ENCODE data around the gene BANF1. TPM values are rescaled to one million over a fixed set of nuclear protein-coding genes. Genes with fewer than 3 reads are reported as not detected.
"Not testable (repeated sequence)": the region's sequence is repeated elsewhere in the genome, so short reads cannot be mapped to it uniquely, and the experiment has no call there.

BANF1 gene
- total RNA-seq, 1 donor from 2014 or later: 272 TPM

DNA sequence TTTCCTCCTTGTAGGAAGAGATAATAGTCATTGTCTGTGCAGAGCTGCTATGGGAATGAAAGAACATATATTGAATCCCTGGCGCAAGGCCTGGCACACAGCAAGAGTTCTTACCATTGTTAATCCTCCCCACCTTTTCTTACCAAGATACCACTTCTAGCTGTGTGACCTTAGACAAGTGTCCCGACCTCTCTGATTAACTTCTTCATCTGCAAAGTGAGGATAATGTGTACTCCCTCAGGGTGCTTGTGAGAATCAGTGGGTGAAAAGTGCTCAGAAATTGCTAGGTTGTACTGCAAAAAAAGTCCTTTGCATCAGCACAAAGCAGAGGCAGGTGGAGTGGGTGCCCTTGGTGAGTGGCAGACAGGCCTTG lies 5.8 kb downstream of the BANF1 start:
- no peaks in the 10 kb centered on the region for H3K9me3 Mint-ChIP-seq
- H3K4me3 Mint-ChIP-seq (ENCODE audit: low read depth): no peak overlapping the region
- H3K36me3 Mint-ChIP-seq (ENCODE audit: low read depth): peaks cover 29% of the 10 kb centered on the region
- peaks cover 7% of the 10 kb centered on the region for H3K4me1 Mint-ChIP-seq (ENCODE audit: low read depth)
- H3K27me3 Mint-ChIP-seq (ENCODE audit: low read depth): peaks cover 15% of the 10 kb centered on the region
- intact Hi-C loops (cut with micrococcal nuclease): no loop called here
- no peak overlapping the region for H3K27ac Mint-ChIP-seq
- no peak for DNase-seq (ENCODE audit: low spot score)

DNA sequence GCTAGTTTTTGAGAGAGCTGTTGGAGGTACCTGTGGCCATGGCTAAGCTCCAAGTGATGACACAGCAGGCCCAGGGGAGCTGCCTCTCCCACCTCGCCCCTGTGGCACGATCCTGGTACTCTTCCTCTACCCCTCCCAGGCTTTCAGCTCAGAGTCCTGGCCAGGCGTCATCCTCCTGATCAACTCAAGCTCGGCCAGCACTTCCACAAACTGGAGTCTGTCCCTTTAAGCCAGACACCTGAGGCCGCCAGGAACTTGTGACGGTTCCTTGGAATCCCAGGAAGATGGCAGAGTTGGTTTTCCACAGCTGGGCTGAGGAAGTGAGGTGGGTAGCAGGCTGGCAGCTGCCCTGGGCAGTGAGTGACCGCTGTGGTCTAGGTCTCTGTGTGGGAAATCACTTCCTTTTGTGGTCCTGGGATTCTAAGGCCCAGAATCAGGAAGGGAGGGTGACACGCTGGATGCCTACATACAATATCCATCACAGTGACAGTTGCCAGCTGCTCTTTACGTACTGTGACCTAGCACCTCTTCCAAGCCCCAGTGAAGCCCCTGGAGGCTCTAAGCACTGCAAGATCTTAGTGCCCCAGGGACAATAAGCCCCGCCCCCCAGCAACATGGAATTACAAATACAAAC lies 6.3 kb downstream of the BANF1 start:
- intact Hi-C loops (cut with micrococcal nuclease): no loop called here
- peaks cover 23% of the 10 kb centered on the region for H3K36me3 Mint-ChIP-seq (ENCODE audit: low read depth)
- DNase-seq (ENCODE audit: low spot score): no peak
- no peak overlapping the region for H3K27ac Mint-ChIP-seq
- no peak overlapping the region for H3K4me3 Mint-ChIP-seq (ENCODE audit: low read depth)
- H3K4me1 Mint-ChIP-seq (ENCODE audit: low read depth): peaks cover 4% of the 10 kb centered on the region
- peaks cover 17% of the 10 kb centered on the region for H3K27me3 Mint-ChIP-seq (ENCODE audit: low read depth)
- H3K9me3 Mint-ChIP-seq: no peaks in the 10 kb centered on the region

DNA sequence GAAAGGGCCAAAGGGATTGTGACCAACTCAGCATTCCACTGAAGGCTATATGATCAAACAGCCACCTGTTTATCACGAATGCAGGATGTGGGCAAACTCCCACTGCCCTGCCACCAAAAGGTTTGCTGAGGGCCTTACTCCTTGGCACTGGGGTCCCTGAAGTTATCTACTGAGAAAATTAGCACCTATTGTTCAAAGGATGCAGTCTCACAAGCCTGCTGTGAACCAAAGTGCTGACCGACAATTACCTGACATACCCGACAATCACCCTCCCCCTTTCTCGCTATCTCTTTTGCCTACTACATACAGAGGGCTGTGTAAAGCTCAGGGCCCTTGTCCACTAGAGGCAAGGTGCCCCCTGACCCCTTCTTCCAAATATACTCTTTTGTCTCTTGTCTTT lies 7.7 kb downstream of the BANF1 start:
- H3K36me3 Mint-ChIP-seq (ENCODE audit: low read depth); H3K9me3 Mint-ChIP-seq; H3K4me1 Mint-ChIP-seq (ENCODE audit: low read depth); H3K27ac Mint-ChIP-seq; DNase-seq (ENCODE audit: low spot score); H3K4me3 Mint-ChIP-seq (ENCODE audit: low read depth); intact Hi-C loops (cut with micrococcal nuclease): not testable (repeated sequence)
- peaks cover 19% of the 10 kb centered on the region for H3K27me3 Mint-ChIP-seq (ENCODE audit: low read depth)

DNA sequence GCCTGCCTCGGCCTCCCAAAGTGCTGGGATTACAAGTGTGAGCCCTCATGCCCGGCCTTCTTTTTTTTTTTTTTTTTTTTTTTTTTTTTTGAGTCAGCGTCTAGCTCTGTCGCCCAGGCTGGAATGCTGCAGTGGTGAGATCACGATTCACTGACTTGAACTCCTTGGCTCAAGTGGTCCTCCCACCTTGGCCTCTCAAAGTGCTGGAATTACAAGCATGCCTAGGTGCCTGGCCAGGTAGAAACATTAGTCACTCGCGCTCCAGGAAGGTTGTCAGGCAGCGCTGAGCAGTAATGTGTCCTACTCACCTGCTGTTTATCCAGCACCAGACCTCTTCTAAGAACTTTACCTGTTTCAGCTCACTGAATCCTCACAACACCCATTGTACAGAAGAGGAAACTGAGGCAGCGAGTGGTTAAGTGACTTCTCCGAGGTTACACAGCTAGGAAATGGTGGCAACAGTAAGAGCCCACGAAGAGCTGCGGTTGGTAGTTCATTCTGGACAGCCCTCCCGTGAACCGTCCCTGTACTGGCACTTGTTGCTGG lies 9.0 kb downstream of the BANF1 start:
- Mint-ChIP-seq H3K36me3 (ENCODE audit: low read depth) (no peaks in the 10 kb centered on the region), H3K27ac (no peak overlapping the region), H3K27me3 (ENCODE audit: low read depth) (peaks cover 19% of the 10 kb centered on the region), H3K9me3 (no peaks in the 10 kb centered on the region), H3K4me3 (ENCODE audit: low read depth) (no peak overlapping the region), H3K4me1 (ENCODE audit: low read depth) (no peaks in the 10 kb centered on the region)
- intact Hi-C loops (cut with micrococcal nuclease): no loop called here
- no peak for DNase-seq (ENCODE audit: low spot score)

DNA sequence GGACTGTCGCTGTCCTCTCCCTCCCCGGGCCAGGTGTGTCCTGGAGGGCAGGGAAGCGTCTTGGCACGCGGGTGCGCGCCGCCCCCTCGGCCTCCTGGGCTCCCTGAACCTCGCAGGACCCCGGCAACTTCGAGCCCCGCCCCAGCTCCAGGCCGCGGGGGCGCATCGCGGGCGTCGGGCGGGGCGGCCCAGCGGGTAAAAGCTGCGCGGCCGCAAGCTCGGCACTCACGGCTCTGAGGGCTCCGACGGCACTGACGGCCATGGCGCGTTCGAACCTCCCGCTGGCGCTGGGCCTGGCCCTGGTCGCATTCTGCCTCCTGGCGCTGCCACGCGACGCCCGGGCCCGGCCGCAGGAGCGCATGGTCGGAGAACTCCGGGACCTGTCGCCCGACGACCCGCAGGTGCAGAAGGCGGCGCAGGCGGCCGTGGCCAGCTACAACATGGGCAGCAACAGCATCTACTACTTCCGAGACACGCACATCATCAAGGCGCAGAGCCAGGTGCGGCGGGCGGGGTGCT lies 9.5 kb downstream of the BANF1 start, which contains the start of gene CST6:
Gene CST6 (plus strand): TSS at position 224 of the 519 bp plus-strand sequence. CDS start 37 bp downstream, at position 261.
- H3K4me1 Mint-ChIP-seq (ENCODE audit: low read depth): no peaks in the 10 kb centered on the region
- DNase-seq (ENCODE audit: low spot score): no peak
- peaks cover 19% of the 10 kb centered on the region for H3K27me3 Mint-ChIP-seq (ENCODE audit: low read depth)
- no peaks in the 10 kb centered on the region for H3K36me3 Mint-ChIP-seq (ENCODE audit: low read depth)
- no peak within 1 kb of the TSS for H3K4me3 Mint-ChIP-seq (ENCODE audit: low read depth)
- H3K27ac Mint-ChIP-seq: no peak within 1 kb of the TSS
- H3K9me3 Mint-ChIP-seq: no peaks in the 10 kb centered on the region
- intact Hi-C loops (cut with micrococcal nuclease): no loop called here

DNA sequence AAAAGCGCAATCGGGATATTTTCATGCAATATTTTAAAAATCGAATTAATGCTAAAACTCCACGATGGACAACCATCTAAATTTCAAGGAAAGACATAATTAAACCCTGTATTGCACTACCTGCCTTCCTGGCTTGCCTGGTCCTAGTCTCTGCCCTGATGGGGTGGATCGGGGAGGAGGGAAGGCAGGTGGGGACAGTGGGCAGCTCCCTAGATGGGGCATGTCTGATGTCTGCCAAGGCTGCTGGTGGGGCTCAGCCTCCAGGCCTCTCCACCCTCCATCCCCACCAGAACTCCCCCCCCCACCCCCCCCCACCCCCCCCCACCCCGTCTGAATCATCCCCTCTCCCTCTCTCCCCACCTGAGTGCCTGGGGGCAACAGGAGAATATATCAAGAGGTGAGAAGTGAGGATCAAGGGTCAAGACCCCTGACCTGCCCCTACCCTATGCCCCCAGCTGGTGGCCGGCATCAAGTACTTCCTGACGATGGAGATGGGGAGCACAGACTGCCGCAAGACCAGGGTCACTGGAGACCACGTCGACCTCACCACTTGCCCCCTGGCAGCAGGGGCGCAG lies 10.2 kb downstream of the BANF1 start:
- H3K4me3 Mint-ChIP-seq (ENCODE audit: low read depth): no peak overlapping the region
- H3K9me3 Mint-ChIP-seq: no peaks in the 10 kb centered on the region
- no peak overlapping the region for H3K27ac Mint-ChIP-seq
- H3K4me1 Mint-ChIP-seq (ENCODE audit: low read depth): peaks cover under 1% of the 10 kb centered on the region
- no peak for DNase-seq (ENCODE audit: low spot score)
- H3K36me3 Mint-ChIP-seq (ENCODE audit: low read depth): no peaks in the 10 kb centered on the region
- intact Hi-C loops (cut with micrococcal nuclease): no loop called here
- peaks cover 19% of the 10 kb centered on the region for H3K27me3 Mint-ChIP-seq (ENCODE audit: low read depth)

DNA sequence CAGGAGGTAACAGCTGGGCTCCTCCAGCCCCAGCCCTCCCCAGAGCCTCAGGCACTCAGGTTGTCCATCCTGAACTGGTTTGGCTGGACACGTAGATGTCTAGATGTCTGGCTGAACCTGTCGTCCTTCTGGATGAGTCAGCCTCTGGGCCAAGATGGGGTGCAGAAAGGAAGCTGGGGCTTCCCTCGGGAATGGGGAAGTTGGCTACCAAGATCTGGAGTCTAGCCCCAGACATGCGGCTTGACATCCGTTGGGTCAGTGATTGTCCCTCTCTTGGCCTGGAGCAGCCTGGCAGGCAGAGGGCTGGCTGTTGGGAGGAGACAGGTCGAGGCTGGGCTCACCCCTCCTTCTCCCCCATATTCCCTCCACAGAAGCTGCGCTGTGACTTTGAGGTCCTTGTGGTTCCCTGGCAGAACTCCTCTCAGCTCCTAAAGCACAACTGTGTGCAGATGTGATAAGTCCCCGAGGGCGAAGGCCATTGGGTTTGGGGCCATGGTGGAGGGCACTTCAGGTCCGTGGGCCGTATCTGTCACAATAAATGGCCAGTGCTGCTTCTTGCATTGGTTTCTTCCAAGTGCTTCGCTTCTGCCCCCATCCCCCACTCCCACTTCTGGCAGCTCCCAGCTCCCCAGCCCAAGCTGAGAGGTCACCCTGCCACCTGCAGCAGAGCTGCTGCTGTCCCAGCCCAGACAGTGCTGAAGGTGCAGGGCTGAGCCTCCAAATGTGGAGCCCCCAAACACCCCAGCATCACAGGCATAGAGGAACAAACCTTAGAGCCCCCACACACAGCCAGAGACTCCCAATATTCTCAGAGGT lies 10.9 kb downstream of the BANF1 start:
- Mint-ChIP-seq H3K9me3 (no peaks in the 10 kb centered on the region), H3K36me3 (ENCODE audit: low read depth) (no peaks in the 10 kb centered on the region), H3K4me1 (ENCODE audit: low read depth) (peaks cover 3% of the 10 kb centered on the region), H3K27me3 (ENCODE audit: low read depth) (peaks cover 19% of the 10 kb centered on the region), H3K4me3 (ENCODE audit: low read depth) (no peak overlapping the region), H3K27ac (no peak overlapping the region)
- DNase-seq (ENCODE audit: low spot score): no peak
- intact Hi-C loops (cut with micrococcal nuclease): no loop called here

DNA sequence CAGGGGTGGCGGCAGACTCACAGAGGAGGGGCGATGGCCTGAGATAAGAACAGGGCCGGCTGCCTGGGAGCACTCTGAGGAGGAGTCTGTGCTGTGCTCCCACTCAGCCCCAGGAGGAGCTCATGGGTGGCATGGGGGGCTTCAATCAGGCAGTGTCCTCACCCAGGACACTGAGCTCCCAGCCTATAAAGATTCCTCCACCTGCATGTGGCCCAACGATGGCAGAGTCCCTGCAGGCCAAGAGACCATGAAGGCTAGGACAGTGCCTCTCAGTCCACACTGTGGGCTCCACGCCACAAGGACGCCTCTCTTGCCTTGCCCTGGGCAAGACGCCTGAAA lies 11.4 kb downstream of the BANF1 start:
- Mint-ChIP-seq H3K27ac (no peak overlapping the region), H3K36me3 (ENCODE audit: low read depth) (no peaks in the 10 kb centered on the region), H3K4me3 (ENCODE audit: low read depth) (no peak overlapping the region), H3K27me3 (ENCODE audit: low read depth) (peaks cover 19% of the 10 kb centered on the region), H3K9me3 (no peaks in the 10 kb centered on the region), H3K4me1 (ENCODE audit: low read depth) (peaks cover 3% of the 10 kb centered on the region)
- intact Hi-C loops (cut with micrococcal nuclease): no loop called here
- no peak for DNase-seq (ENCODE audit: low spot score)

DNA sequence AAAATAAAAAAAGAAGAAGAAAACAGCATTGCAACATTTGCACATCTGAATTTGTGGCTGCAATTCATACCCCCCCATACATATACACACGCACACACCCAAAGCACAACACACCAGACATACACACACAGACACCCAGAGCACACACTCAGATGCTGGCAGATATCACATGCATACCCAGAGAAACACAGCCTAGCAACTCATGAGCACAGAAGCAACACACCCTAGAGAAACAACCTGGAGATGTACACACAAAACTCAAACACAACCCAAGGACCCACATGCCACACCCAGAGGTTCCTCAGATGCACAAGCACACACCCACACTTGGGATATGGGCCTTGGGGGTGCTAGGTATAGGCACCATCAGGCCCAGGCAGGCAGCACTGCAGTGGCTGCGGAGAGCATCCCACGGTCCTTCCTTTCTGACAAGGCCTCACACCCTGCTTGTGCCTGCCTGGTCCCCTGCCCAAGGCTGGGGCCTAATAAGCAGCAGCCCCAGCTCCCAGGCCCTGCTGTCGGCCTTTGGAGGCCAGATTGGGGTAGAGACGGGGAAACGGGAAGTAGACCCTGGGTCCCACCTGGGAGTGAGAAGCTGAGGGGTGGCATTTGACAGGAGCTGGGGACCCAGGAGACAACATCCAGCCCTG lies 12.6 kb downstream of the BANF1 start:
- peaks cover 3% of the 10 kb centered on the region for H3K4me1 Mint-ChIP-seq (ENCODE audit: low read depth)
- no peaks in the 10 kb centered on the region for H3K36me3 Mint-ChIP-seq (ENCODE audit: low read depth)
- no peaks in the 10 kb centered on the region for H3K9me3 Mint-ChIP-seq
- H3K27ac Mint-ChIP-seq: no peak overlapping the region
- peaks cover 19% of the 10 kb centered on the region for H3K27me3 Mint-ChIP-seq (ENCODE audit: low read depth)
- no peak for DNase-seq (ENCODE audit: low spot score)
- H3K4me3 Mint-ChIP-seq (ENCODE audit: low read depth): no peak overlapping the region
- intact Hi-C loops (cut with micrococcal nuclease): no loop called here

DNA sequence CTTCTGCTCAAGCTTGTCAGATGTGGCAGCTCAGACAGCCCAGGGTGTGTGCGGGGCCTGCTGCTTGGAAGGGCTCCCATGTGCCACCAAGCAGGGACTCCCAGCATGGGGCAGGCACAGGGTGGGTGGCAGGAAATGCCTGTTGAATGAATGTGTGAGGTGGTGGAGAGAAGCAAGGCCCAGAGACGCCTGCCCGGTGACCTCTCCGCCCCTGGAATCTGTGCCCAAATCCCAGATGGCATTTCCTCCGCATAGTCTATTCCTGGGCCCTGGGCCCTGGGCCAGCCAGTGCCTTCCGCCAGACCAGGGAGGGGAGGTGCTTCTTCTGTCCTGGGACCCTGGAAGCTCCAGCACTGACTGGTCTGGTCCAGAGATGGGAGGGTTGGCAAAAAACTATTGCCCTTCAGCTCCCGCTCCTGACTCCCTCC lies 13.2 kb downstream of the BANF1 start:
- intact Hi-C loops (cut with micrococcal nuclease): no loop called here
- peaks cover 16% of the 10 kb centered on the region for H3K27me3 Mint-ChIP-seq (ENCODE audit: low read depth)
- H3K36me3 Mint-ChIP-seq (ENCODE audit: low read depth): no peaks in the 10 kb centered on the region
- no peak for DNase-seq (ENCODE audit: low spot score)
- no peak overlapping the region for H3K4me3 Mint-ChIP-seq (ENCODE audit: low read depth)
- no peak overlapping the region for H3K27ac Mint-ChIP-seq
- H3K9me3 Mint-ChIP-seq: no peaks in the 10 kb centered on the region
- H3K4me1 Mint-ChIP-seq (ENCODE audit: low read depth): peaks cover 4% of the 10 kb centered on the region

DNA sequence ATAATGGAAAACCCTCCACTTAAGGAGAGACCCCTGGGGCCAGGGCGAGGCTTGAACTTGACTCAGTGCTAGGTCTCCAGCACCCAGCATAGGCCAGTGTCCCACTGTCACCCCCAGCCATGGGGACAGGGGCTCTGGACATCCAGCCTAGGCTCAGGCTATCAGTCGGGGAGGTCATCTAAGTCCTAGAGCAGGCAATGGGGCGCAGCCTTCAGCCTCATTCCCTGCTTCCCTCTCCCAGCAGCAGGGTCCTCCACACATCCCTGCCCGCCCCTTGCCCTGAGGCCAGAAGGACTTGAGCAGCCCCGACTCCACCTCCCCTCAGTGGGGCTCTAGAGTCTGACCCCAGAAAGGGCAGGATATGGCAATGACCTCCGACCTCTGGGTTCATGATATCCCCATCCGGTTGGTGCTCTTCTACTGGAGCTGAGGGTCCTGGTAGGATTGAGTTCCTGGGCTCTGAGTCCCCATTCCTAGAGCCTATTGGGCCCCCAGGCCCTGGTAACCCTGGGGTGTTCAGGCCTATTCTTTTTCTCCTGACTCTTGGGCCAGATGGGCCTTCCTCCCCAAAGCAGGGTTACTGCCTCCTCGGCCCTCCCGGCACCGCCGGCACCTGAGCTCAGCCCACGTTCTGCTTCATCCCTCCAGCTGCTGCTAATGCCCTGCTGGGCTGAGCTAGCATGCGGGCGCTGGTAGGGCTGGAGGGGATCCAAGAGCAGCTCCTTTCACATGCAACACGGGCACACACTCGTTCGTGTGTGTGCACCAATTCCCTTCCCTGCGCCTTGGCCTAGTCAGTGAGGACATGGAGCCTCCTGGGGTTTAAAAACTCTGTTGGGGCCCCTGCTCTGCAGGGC lies 13.9 kb downstream of the BANF1 start:
- Mint-ChIP-seq H3K36me3 (ENCODE audit: low read depth) (no peaks in the 10 kb centered on the region), H3K4me3 (ENCODE audit: low read depth) (no peak overlapping the region), H3K9me3 (no peaks in the 10 kb centered on the region), H3K4me1 (ENCODE audit: low read depth) (peaks cover 9% of the 10 kb centered on the region), H3K27me3 (ENCODE audit: low read depth) (peaks cover 14% of the 10 kb centered on the region), H3K27ac (no peak overlapping the region)
- intact Hi-C loops (cut with micrococcal nuclease): no loop called here
- no peak for DNase-seq (ENCODE audit: low spot score)

DNA sequence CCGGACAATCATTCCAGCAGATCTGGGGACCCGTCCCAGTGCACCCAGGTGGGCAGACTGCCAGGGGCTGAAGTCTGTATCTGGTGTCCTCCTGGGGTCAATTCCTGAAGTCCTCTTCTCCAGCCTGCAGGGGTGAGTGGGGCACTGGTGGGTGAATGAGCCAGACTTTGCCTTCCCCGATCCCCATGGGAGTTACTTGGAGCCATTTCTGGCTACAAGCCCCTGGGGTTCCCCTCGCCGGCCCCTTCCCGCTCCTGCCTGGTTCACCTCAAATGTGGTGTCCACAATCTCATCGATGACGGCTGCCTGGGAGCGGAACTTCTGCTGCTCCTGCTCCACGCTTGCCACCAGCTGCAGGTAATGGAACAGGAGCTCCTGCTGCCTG lies 14.5 kb downstream of the BANF1 start:
- Mint-ChIP-seq H3K27me3 (ENCODE audit: low read depth) (peaks cover 10% of the 10 kb centered on the region), H3K9me3 (no peaks in the 10 kb centered on the region), H3K4me3 (ENCODE audit: low read depth) (no peak overlapping the region), H3K36me3 (ENCODE audit: low read depth) (no peaks in the 10 kb centered on the region), H3K4me1 (ENCODE audit: low read depth) (peaks cover 14% of the 10 kb centered on the region), H3K27ac (no peak overlapping the region)
- intact Hi-C loops (cut with micrococcal nuclease): no loop called here
- no peak for DNase-seq (ENCODE audit: low spot score)

All from activated T-helper 2 cell treated with anti-CD3 and anti-CD28 coated beads, Interferon-gamma antibody, Interleukin-2, Interleukin-4, amounts not matched to agents 10 μg/mL and 5 μg/mL and 100 μg/mL, durations not matched to agents 14 hours and 24 hours and 36 hours (primary cell).